ENCODE data around the gene SULT2B1.

Gene SULT2B1

DNA sequence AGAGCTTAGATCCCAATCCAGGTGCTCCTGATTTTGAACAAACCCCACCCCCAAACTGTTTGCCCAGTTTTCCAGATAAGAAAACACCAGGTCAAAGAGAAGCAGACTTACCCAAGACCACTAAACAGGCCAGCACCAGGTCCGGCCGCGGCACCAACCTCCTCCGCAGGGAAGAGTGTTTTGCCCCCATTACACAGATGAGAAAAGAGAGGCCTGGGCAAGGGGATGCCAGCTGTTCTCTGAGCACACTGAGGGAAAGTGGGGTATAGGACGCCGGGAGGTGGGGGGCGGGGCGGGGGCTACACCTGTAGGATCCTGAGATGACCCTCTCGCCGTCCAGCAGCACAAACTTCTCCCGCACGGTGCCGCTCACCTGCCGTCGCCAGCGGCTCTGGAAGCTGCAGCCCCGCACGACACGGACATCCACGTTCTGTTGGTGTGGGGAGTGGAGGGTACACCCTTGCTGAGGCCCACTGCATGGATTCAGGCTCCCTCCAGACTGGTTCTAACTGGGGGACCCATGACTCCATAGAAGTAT, 57.7 kb downstream of the SULT2B1 start:
- H3K4me3 ChIP-seq (ENCODE audit: low read length): no peak overlapping the region
- TF ChIP-seq CTCF (conservative IDR thresholded peaks at IDR 0.05; ENCODE audit: low read length): no peak
- no peak for DNase-seq (ENCODE audit: low read depth)

DNA sequence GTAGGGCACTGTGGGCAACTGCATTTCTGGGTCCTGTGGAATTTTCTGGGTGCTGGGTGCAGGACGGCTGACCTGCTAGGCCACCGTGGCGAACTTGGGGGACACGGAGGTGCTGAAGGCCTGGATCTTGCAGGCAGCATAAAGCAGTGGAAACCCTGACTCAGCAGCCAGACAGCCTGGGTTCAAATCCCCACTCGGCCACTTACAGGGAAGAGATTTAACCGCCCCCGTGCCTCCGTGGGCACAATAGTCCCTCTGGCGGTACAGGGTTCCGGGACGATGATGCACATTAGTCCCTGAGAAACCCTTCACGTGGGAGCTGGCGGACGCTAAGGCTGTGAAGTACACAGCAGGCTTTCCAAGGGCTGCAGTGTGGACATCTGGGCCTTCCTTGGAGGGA, 59.9 kb downstream of the SULT2B1 start:
- DNase-seq (ENCODE audit: low read depth): no peak
- no peak for TF ChIP-seq CTCF (conservative IDR thresholded peaks at IDR 0.05; ENCODE audit: low read length)
- no peak overlapping the region for H3K4me3 ChIP-seq (ENCODE audit: low read length)

GRCh38 chr19:48613024-48613851, 61.3 kb downstream of the SULT2B1 start:
- DNase-seq (ENCODE audit: low read depth): no peak
- H3K4me3 ChIP-seq (ENCODE audit: low read length): no peak overlapping the region
- TF ChIP-seq CTCF (conservative IDR thresholded peaks at IDR 0.05; ENCODE audit: low read length): no peak

DNA sequence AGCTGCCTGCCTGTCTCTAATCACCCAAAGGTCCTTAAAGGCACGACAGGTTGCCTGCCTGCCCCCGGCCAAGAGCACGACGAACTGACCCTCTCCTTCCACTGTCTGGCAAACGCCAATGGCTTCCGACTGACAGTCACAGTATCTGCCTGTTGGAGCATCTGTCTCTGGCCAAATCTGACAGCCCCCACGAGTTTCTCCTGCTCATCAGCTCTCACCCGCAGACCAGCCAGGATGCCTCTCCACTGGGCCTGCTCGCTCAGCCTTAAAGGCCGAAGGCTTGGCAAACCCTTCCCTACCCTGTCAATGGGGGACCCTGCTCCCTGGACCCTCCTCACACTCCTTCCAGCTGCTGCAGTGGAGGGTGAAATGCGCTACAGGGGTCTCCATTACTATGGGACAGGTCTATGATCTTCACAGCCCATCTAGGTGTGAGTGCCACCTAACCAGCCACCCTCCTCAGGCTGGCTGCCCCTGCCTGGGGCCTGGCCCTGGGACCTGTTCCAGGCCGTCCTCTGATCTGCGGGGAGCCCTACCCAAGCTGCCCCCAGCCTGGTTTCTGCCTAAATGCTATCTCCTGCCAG, 62.0 kb downstream of the SULT2B1 start:
- H3K4me3 ChIP-seq (ENCODE audit: low read length): no peak overlapping the region
- no peak for TF ChIP-seq CTCF (conservative IDR thresholded peaks at IDR 0.05; ENCODE audit: low read length)
- DNase-seq (ENCODE audit: low read depth): no peak

GRCh38 chr19:48614436-48615230, 62.7 kb downstream of the SULT2B1 start, which contains the start of gene FAM83E:
Gene FAM83E, minus strand, starts transcription at chr19:48615076. Its CDS starts 1,704 bp downstream, at chr19:48613372.
- TF ChIP-seq CTCF (conservative IDR thresholded peaks at IDR 0.05; ENCODE audit: low read length): no peak
- no peak within 1 kb of the TSS for H3K4me3 ChIP-seq (ENCODE audit: low read length)
- no peak for DNase-seq (ENCODE audit: low read depth)

DNA sequence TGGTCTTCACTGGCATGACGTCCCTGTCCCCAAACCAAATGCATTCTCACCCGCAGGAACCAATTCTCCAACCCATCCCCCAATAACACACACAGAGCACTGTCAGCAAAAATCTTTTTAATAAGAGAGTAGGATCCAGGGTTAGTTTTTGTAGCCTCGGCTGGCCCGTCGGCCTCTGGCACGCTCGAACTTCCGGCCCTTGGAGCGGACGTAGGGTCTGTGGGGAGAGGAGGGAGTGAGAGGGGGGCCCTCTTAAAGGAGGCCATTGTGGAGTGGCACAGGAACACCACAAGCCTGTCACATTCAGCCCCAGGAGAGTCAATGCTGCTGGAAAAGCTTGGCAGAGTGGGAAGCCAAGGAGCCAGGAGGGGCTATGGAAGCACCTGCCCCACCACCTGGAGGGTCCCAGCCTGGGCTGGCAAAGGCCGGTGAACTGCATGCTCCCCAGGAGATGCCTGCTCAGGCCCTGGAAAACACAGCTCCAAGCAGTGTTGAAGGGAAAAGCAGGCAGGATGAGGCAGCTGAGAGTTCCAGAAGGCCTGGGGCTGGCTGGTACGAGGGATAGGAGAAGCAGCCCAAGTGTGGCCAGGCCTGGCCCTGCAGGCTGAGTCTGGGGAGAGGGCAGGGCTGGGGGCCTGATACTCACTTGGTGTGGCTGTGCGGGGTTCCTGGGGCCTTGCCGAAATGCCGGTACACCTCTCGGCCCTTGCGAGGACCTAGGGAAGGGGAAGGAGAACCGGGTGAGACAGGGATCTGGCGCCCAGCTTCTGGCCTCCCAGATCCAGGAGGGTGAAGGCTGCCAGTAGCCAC, 63.5 kb downstream of the SULT2B1 start:
- no peak for TF ChIP-seq CTCF (conservative IDR thresholded peaks at IDR 0.05; ENCODE audit: low read length)
- H3K4me3 ChIP-seq (ENCODE audit: low read length): no peak overlapping the region
- DNase-seq (ENCODE audit: low read depth): no peak
